Activated naive CD8-positive, alpha-beta T cell treated with anti-CD3 and anti-CD28 coated beads, Interleukin-2, amount 50 U/mL, for 16 hours (primary cell): Measurements from ENCODE around the gene UPK1A.
A peak's percentile ranks its signal among the peaks of the same experiment; 100 is the strongest.
"Not testable (repeated sequence)": the region's sequence is repeated elsewhere in the genome, so short reads cannot be mapped to it uniquely, and the experiment has no call there.

Experiments used
- DNase-seq: peaks from one replicate; pipeline ENCODE4 v3.0.0-alpha.2; 2020; ENCODE audit warnings: low read depth, low spot score

The UPK1A gene

GRCh38 chr19:35716801-35717664 is 50.7 kb downstream of the UPK1A start:
- peak; percentile 96 for DNase-seq

DNA sequence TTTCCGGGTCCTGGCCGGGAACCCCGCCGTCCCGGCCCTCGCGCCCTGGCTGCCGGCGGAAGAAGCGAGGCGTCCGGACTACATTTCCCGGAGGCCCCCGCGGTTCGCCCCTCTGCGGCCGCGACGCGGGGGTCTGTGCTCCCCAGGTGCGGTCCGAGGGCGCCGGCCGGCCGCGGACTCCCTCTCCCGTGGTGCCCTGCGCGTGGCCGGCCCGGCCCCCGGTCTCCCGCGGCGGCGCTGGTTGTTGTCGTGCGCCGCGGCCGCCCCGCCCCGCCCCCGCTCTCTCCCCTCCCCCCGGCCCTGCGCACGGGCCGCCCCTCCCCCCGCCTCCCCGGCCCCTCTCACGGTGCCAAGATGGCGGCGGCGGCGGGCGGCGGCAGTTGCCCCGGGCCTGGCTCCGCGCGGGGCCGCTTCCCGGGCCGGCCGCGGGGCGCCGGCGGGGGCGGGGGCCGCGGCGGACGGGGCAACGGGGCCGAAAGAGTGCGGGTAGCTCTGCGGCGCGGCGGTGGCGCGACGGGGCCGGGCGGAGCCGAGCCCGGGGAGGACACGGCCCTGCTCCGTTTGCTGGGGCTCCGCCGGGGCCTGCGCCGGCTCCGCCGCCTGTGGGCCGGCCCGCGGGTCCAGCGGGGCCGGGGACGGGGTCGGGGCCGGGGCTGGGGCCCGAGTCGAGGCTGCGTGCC is 51.5 kb downstream of the UPK1A start, which contains the start of gene KMT2B:
Gene KMT2B (plus strand): TSS at position 339 of the 680 bp plus-strand sequence. CDS start 16 bp downstream, at position 355.
- no peak for DNase-seq

- peak; percentile 24 for DNase-seq
Measured at GRCh38 chr19:35718345-35719041, 52.2 kb downstream of the UPK1A start.

DNA sequence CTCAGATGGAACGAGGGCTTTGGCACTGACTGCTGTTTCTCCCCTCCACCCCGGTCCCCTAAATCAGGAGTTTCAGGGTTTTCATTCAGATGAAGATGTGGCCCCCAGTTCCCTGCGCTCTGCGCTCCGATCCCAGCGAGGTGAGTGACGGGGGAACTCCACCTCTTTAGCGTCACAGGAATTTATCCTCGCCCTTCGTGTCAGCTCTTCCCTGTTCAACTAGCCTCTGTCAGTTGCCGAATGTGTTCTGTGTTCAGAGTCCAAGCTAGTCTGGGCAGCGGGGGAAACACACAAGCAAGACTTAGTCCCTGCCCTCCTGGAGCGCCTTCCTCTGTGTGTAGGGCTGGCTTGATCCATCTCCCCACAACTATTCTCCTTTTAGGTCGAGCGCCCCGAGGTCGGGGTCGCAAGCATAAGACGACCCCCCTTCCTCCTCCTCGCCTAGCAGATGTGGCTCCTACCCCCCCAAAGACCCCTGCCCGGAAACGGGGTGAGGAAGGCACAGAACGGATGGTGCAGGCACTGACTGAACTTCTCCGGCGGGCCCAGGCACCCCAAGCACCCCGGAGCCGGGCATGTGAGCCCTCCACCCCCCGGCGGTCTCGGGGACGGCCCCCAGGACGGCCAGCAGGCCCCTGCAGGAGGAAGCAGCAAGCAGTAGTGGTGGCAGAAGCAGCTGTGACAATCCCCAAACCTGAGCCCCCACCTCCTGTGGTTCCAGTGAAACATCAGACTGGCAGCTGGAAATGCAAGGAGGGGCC is 53.3 kb downstream of the UPK1A start:
- no peak for DNase-seq

DNA sequence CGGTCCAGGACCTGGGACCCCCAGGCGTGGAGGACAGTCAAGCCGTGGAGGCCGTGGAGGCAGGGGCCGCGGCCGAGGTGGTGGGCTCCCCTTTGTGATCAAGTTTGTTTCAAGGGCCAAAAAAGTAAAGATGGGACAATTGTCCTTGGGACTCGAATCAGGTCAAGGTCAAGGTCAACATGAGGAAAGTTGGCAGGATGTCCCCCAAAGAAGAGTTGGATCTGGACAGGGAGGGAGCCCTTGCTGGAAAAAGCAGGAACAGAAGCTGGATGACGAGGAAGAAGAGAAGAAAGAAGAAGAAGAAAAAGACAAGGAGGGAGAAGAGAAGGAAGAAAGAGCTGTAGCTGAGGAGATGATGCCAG is 53.8 kb downstream of the UPK1A start:
- DNase-seq: no peak

- no peak for DNase-seq
Measured at GRCh38 chr19:35720648-35721047, 54.3 kb downstream of the UPK1A start.

- no peak for DNase-seq
Measured at GRCh38 chr19:35721374-35721773, 55.1 kb downstream of the UPK1A start.

DNA sequence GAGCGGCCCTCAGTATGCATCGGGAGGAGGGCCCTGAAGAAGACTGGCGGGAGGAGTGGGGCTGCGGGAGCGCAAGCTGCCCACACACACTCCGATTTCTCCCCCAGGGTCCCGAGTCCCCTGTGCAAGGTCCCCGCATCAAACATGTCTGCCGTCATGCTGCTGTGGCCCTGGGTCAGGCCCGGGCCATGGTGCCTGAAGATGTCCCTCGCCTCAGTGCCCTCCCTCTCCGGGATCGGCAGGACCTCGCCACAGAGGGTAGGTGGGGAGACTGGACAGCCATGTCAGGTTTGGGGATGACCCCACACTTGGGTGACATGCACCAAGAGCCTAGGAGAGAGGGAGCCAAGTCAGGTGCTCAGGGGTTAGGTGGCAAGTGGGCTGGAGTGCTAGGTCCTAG is 56.1 kb downstream of the UPK1A start:
- DNase-seq: no peak

GRCh38 chr19:35722897-35723296 is 56.6 kb downstream of the UPK1A start:
- no peak for DNase-seq

GRCh38 chr19:35723671-35724070 is 57.4 kb downstream of the UPK1A start:
- no peak for DNase-seq

- not testable (repeated sequence) for DNase-seq
Measured at GRCh38 chr19:35724132-35724531, 57.8 kb downstream of the UPK1A start.

DNA sequence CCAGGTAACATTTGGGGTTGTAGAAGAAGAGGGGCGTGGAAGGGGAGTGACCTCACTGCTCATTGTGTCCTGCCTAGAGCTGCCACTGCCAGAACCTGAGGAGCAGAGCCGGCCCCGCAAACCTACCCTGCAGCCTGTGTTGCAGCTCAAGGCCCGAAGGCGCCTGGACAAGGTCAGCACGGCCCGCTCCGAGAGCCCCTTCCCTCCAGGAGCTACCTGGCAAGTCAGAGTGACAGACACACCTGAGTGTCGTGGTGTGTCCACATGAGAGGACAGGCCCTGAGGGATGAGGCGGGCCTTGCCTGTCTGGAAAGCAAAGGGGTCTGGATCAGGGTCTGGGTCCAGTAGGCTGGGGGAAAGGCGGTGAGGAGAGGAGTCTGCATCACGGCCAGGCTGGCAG is 58.2 kb downstream of the UPK1A start:
- no peak for DNase-seq

DNA sequence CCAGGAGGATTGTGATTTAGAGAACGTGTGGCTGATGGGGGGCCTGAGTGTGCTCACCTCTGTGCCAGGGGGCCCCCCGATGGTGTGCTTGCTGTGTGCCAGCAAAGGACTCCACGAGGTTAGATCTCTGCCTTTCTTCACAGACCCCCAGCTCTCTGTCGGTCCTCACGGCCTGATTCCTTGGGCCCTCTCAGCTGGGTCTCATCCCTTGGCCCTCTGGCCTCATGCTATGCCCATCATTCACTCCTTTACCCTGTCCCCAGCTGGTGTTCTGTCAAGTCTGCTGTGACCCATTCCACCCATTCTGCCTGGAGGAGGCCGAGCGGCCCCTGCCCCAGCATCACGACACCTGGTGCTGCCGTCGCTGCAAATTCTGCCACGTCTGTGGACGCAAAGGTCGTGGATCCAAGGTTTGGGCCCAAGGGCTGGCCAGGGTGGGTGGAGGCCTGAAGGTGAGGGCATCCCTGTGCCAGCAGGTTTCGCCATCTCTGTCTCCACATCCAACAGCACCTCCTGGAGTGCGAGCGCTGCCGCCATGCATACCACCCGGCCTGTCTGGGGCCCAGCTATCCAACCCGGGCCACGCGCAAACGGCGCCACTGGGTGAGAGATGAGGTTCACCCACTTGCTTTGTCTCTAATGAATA is 59.0 kb downstream of the UPK1A start:
- DNase-seq: no peak

- DNase-seq: no peak
Measured at GRCh38 chr19:35727053-35727955, 61.0 kb downstream of the UPK1A start.
